HG03139 (cell line): ENCODE results near the gene CIBAR2.

Experiments used
- ATAC-seq: cut with Tn5 transposase; IDR thresholded peaks from one replicate; pipeline ENCODE4 v1.9.1; 2021; ENCODE audit not compliant: unreplicated experiment

CIBAR2 gene

GRCh38 chr16:85144026-85144915 is 32.0 kb upstream of the CIBAR2 start:
- ATAC-seq: no peak

GRCh38 chr16:85142771-85143211 is 30.5 kb upstream of the CIBAR2 start:
- ATAC-seq: no peak

DNA sequence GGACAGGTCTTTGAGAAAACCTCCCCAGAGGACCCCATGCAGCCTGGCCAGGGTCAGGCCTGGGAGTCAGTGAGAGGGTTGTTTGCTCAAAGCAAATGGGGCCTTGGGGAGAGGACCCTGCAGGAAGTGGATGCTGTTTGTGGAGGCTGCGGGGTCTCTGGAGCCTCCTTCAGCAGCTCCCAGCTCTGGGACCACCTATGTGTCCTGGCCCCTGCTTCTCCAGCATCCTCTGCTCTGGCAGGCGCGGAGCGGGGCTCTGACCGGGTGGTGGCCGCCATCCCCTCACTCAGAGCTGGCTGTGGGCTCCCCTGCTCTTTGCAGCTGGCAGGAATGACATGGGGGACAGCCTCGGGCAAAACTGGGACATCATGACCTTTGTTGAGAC is 29.8 kb upstream of the CIBAR2 start:
- ATAC-seq: no peak

DNA sequence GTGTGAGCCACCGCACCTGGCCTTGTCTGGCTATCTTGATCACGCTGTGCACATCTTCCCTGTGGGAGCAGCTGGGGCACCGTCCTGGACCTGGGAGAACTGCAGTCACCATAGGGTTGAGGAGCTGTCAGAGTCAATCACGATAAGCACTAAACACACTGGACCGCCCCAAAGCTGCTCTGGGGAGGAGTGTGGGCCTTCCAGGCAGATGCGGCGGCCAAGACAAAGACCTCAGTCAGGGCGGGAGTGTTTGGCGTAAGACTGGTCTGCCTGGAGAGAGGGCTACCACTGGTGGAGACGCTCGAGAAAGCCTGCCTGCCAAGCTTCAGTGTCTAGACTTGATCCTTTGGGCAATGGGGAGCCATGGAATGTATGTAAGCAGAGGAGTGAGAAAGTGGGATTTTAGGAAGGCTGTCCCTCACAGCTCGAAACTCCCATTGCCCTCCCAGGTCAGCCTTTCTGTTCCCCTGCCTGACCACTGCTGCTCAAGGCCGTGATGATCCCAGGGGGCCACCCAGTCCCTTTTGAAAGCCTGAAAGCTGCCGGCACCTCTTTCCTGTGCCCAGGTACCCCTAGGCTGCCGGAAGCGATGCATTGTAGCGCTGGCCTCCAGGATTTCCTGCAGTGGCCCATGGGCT is 29.3 kb upstream of the CIBAR2 start:
- no peak for ATAC-seq

- ATAC-seq: no peak
Observed at GRCh38 chr16:85140455-85141012, 28.3 kb upstream of the CIBAR2 start.

DNA sequence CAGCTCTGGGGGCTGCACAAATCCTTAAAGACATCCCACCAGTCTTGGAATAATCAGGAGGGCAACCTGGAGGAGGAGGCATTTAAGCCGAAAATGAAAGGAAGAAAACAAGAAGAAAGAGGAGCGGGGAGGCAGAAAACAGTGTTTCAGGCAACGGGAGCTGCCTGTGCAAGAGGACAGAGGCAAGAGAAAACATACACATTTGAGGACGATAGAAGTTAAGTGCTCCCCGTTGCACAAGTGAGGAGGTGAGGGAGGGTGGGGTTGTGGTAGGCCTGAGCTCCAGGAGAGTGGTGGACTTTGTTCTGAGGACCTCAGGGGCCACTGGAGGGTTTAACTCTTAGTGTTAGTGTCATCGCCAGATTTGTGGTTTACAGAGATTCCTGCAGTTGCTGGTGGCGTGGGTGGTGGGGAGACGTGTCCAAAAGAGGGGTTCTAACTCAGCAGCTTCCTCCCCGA is 27.6 kb upstream of the CIBAR2 start:
- ATAC-seq: no peak

- ATAC-seq: no peak
Observed at GRCh38 chr16:85138825-85139627, 26.8 kb upstream of the CIBAR2 start.

DNA sequence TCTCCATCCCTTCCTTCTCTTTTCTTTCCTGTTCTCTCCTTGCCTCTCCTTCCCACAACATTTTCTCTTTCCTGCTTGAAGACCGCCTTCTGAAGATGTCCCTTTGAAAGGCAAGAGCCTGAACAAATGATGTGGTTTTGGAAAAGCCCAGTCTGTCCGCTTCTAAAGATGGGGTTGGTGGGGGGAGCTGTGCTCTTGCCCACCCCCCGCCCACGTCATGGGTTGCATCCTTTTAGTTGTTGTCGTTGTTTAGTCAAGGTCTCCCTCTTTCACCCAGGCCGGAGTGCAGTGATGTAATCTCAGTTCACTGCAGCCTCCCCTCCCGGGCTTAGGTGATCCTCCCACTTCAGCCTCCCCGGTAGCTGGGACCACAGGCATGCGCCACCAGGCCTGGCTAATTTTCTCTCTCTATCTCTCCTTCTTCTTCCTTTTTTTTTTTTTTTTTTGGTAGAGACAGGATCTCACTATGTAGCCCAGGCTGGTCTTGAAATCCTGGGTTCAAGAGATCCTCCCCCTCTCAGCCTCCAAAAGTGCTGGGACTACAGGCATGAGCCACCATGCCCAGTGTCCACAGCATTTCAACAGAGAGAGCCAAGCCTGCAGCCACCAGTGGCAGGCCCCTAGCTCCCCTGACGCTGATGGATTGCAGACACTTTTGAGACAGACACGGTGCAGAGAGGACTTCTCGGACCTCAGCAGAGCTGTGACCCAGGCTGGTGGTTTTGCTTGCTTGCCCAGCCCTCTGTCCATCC is 26.0 kb upstream of the CIBAR2 start:
- ATAC-seq: no peak

DNA sequence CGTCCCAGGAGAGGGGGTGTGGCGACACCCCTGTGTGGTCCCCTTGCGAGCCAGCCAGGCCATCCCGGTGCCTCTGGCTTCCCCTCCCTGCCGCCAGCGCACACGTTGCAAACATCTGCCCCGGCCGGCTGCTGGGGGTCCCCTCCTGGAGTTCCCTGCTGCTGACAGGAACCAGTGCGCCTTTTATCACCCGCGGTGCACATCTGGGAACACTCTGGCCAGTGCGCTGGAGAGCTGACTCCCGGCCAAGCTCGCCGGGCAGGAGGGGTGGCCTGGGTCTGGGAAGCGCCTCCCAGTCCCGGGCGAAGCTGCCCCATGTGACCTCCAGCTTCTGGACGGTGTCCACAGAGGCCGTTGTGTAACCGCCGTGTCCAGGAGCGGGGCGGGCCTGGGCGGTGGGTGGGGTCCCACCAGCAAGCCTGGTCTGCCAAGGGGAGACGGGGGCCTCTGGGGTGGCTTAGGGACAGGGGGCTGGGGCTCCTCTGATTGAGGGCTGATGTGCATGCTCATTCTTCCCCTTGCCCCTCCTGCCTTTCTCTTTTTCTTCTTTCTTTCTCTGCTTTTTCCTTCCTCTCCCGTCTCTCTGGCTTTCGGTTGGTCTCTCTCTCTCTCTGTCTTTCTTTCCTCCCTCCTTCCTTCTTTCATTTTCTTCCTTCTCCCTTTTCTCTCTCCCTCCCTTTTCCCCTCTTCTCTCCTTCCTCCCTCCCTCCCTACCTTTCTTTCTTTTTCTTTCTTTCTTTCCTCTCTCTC is 25.2 kb upstream of the CIBAR2 start:
- ATAC-seq: no peak

DNA sequence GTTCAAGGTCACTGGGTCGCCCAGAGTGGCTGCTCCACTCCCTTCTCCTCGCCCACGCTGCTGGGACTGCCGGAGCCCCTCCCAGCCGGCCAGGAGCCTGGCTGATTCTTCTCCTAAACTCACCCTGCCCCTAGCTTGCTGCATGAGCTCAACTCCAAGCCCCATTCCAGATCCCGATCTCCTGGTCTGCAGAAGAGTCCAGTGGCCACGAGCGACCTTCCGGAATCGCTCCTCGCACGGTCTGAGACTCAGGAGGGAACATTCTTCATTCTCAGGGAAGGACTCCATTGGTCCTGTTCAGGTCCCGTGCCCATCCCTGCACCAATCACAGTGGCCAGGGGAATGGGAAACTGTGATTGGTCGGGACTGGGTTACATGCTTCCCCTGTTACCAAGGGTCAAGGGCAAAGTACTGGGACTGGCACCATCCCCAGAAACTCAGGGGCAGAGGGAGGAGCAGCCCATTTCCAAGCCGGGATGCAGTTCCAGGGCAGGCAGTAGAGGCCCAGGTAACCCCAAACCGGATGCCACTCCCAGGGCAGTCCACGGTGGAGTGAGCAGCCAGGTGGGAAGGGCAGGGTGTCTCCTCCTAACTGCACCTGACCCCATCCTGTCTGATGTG is 24.5 kb upstream of the CIBAR2 start:
- ATAC-seq: no peak

DNA sequence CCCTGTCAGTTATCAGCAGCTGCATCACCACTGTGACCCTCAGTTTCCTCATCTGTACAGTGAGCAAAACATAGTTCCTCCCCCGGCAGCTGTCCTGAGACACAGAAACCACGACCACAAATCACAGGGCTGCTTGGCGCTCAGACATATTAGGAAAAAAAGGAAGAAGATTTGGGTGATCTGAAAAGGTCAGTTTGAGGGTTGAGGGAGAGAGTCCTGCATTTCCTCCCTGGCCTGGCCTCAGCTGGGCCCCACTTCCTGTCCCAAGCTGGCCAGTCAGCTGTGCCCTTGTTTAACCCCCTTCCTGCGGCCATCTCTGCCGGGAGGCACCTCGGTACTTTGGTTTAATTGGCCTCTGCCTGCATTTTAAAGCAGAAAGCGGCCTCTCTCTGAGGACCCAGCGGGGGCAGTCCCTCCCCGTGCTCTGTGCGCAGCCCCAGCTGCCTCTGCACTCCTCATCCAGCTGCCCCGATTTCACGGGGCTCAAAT is 24.0 kb upstream of the CIBAR2 start:
- no peak for ATAC-seq

DNA sequence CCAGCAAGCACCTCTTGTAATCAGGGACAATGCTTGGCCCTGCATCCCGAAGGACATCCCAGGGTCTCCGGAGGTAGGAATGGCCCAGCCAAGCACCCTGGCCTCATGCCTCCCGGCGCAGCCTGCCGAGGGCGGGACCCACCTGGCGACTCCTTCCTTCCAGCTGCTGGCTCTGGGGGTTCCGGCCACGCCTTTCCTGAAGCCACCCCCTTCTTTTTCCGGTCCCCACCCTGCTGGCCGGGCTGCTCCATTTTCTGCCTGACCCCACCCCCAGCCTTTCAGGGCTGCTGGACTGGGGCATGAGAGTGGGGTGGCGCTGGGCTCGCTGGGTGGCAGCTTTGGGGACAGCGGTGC is 22.5 kb upstream of the CIBAR2 start:
- ATAC-seq: no peak

DNA sequence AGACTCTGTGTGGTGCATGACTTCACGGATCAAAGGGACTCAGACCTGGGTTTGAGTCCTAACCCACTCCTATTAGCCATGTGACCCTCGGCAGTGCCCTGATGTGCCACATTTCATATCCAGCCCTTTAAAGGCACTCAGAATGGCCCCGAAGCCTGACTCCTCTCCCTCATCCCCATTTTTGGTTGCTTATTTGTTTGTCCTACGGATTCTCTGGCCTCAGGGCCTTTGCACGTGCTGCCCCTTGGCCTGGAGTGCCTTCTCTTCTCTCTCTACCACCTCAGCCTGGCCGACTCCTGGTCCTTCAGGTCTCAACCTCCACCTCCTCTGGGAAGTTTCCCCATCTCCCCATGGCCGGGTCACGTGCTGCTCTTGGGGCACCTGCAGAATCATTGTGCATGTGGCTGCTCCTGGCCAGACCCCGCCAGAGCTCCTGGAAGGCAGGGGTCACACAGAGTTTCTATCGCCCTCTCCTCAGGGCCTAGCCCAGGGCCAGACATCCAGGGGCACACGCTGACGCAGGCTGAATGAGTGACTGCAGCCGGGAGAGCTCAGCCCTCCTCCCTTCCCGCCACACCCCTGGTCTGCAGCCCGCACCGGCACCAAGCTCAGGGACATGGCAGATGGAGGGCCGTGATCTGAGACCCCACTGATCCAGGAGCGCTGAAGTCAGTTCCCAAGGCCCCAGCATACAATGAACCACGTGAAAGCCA is 22.0 kb upstream of the CIBAR2 start:
- ATAC-seq: no peak

GRCh38 chr16:85133290-85133599 is 21.0 kb upstream of the CIBAR2 start:
- ATAC-seq: no peak

DNA sequence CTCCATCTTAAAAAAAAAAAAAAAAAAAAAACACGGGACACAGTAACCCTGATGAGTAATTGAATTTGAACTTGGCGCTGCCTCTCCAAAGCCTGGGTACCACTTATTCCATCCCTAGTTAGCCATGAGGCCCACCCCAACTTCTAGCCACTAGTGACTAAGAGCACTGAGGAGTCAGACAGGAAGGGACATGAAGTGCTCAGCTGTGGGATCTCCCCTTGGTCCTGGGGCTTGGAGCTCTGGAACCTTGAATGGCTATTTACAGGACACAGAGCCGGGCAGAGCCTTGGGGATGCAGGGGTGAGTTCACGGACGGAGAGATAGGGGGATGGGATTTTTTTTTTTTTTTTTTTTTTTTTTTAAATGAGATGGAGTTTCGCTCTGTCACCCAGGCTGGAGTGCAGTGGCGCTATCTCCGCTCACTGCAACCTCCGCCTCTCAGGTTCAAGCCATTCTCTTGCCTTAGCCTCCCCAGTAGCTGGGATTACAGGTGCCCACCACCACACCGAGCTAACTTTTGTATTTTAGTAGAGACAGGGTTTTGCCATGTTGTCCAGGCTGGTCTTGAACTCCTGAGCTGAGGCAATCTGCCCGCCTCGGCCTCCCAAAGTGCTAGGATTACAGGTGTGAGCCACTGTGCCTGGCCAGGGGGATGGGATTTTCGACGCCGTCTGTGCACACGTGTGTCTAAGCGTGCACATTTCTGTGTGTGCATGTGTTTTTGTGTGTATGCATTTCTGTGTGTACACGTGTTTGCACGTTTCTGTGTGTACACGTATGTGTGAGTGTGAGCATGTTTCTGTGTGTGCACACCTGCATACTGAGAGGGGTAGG is 20.4 kb upstream of the CIBAR2 start:
- ATAC-seq: no peak

- ATAC-seq: no peak
Observed at GRCh38 chr16:85130705-85131028, 18.4 kb upstream of the CIBAR2 start.

DNA sequence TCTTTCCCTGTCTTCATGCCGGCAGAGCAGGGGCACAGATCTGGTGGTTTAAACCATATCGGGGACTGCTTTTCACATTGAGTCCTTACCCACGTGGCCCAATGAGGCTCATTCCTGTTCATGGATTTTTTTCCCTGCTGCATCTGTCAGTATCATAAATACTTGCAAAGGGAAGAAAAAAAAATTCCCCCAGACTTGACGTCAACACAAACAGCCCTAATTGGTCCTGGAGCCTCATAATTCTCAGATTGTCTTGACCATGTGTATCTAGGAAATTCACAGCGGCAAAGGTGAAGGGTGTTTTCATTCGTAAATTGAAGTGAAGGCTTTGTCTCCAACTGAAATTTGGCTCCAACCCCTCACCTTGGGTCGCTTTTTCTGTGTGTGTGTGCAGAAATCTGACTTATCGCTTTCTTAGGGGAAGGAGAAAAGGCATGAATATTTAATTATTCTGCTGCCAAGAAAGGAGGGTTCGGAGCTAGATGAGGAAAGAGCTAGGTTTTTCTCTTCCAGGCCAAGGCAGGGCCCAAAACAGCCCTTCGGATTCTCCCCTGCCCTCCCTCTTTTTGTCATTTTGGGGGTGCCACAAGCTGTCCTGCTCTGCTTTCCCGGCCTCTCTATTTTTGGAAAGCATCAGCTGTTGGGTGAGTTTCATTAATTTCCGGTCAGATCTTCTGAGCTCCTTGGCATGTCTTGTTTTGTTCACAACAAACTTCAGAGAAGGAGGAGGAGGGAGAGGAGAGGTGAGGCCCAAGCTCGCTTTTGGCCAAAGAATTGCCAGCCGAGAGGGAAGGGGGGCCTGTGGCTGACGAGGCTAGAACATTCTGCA is 17.8 kb upstream of the CIBAR2 start:
- ATAC-seq: no peak
